ENCODE data around the gene HAND1.

Gene HAND1

DNA sequence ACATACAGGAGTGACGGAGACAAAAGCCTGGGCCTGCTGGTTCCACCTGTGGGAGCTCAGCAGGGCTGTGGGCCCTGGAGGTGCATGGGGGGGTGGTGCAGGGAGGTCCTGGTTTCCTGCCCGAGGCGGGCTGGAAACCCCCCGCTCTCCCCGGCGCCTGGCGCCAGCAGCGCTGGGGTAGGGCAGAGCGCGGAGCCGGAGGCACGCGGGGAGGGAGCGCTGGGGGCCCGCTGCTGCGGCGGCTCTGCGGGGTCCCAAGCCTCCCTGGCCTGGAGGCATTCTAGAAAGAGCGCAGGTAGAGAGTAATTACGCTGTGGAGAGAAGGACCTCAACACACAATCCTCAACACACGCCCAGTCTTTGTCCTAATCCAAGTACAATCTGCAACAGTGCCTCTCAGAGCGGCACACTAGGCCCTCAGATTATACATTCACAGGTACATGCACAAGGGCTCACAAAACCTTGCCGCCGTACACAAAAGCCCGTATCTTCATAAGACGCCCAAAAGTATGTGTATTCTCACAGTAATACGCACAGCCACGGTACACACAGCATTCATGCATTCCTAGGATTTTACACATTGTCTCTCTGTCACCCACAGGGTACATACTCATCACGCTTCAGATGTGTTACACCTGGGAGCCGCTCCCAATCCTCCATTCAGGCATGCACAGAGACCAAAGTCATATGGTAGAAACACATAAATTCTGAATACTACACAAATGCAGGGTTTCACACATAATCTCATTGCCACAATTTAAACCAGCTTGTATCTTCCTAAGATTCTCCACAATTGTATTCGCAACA, 2.1 kb upstream of the HAND1 start:
- FAIRE-seq, result no peak
- DNase-seq (ENCODE audit: low spot score), result no peak

DNA sequence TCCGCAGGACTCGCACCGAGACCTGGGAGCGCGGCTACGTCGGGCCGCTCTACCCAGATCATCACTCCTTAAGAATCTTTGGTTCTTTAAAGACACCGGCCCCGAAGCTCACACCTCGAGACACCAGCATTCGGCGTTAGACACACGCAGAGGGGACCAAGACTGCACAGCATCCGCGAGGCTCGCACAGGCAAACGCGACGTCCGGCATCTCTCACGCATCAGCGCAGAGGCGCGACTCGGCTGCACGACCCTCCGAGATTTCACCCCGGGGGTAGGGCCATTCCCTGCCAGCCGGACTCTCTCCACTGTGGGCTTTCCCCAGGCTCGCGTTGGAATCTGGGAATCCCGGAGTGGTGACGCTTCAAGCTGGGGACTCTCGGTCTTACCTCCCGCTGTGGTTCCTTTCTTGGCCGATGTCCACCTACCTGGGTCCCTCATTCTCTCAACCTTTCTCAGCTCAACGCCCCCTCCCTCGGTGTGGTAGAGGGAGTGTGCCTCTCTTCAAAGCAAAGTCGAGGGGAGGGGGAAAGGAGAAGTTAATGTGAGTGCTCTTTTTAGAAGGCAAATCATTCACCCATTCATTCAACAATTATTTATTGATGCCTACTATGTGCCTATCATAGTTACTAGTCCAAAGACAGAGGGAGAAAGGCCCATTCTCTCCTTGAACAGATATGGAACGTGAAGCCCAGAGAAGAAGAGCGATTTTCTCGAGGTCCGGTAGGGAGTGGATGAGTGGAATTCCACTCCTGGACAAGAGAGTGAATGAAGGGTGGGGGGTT, 1.3 kb upstream of the HAND1 start:
- DNase-seq (ENCODE audit: low spot score), result no peak

DNA sequence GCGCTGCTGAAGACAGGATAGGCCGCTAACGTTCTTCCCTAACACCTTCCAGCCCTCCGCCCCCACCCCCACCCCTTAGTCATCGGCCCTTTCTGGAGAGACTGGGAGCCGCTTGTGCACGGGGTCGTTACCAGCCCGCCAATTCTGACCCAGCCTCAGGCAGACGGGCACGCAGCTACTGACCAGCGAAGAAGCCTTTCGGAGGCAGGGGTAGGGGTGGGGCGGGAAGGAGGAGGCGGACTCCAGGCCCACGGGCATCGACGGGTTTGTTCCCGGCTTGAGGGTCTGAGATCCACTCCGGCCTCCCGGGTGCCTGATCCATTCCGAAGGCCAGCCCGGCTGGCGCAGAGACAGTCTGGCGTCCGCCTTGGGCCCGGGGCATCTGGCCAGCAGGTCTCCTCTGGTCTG, 729 bp upstream of the HAND1 start:
- DNase-seq (ENCODE audit: low spot score) (no peak), FAIRE-seq (no peak)

More for the DNA sequence above, 1.3 kb upstream of the HAND1 start:
- FAIRE-seq, result no peak

DNA sequence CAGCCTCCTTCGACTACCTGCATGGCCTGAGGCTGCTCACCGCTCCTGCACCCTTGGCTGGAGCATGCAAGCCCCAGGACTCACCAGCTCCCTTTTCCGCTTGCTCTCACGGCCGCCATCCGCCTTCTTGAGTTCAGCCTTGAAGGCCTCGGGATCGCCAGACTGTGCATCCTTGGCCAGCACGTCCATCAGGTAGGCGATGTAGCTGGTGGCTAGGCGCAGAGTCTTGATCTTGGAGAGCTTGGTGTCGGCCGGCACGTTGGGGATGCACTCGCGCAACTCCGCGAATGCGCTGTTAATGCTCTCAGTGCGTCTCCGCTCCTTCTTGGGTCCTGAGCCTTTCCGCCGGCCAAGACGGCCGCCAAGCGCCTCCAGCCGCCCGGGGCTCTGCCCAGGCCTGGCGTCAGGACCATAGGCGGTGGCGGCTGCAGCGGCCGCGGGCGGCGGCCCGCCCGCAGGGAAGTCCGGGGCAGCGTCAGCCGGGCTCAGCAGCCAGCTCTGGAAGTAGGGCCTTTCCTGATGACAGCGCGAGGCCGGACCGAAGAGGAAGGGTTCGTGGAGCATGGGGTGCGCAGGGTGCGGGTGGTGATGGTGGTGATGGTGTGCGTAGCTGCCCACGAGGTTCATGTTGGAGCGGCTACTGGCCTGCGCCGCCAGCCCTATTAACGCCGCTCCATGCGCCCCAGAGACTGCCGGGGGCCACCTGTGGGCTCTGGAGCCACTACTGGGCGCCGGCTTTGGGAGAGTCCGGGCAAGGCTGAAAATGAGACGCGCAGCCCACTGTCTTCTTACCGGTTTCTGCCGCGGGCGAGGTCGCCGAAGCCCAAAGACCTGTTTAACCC, 424 bp downstream of the HAND1 start:
- no peak for FAIRE-seq
- DNase-seq (ENCODE audit: low spot score), result no peak

DNA sequence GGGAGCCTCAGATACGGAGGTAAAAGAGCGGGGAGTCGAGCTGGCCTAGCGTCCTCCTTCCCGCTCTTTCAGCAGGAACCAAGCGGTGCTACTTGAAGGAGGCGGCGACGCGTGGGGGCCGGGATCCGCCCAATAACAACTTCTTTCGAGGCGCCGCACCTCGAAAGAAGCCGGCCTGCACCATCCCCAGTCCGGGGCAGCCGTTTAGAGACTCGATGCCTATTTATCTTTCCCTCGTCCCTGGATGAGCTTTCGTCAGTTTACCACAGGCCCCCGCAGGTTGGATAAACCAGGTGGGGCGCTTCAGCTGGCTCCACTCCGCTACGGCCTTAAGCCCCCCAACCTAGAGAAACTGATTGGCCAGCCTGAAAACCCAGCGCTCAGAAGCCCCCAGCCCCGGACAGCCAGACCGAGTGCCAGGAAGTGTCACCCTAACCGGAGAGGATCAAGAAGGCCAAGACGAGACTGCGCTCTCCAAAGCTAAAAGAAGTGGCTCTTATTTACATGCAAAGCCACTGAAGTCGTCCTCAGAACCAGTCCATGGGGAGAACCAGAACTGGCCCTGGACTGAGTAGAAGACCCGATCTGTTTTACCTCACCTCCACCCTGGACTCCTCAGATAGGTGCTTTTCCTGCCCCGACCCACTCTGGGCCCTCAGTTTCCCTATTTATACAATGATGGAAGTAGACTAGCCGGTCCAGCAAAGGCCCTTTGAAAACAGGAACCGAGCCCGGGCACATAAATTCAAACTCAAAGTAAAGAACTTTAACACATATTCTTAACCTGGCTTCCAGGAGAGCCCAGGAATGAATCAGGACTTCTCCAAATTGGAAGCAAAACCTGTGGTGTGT, 1.4 kb downstream of the HAND1 start:
- DNase-seq (ENCODE audit: low spot score) (no peak), FAIRE-seq (no peak)

DNA sequence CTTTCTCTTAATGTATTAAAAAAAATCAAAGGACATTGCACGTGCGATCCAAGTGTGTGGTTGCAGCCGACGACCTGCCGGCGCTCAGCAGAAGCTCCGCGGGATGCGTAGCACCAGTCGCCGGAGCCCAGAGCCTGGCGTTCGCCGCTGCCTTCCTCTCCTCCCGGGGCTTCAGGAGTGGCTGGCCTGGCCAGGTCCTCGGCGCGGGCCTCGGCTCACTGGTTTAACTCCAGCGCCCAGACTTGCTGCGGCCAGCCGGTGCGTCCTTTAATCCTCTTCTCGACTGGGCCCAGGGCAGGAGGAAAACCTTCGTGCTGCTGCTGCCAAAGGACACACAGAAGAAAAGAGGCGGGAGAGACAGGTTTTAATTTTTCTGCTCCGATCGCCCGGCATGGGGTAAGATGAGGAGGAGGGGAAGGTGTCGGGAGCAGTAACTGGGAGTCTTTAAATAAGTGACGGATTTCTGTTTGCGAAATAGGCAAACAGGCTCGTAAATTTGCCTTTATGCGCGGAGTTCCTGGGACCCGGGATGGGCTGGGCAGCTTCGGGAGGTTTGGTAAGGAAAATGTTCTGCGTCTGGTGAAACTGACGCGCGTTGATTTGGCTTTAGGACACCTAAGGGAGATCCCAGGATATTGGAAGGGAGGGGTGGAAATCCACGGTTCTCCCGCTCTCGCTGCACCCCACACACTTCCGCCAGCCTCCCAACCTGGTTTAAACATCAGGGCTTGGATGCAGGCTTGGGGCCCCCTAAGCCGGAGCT, 2.3 kb downstream of the HAND1 start:
- no peak for DNase-seq (ENCODE audit: low spot score)
- FAIRE-seq, result no peak

DNA sequence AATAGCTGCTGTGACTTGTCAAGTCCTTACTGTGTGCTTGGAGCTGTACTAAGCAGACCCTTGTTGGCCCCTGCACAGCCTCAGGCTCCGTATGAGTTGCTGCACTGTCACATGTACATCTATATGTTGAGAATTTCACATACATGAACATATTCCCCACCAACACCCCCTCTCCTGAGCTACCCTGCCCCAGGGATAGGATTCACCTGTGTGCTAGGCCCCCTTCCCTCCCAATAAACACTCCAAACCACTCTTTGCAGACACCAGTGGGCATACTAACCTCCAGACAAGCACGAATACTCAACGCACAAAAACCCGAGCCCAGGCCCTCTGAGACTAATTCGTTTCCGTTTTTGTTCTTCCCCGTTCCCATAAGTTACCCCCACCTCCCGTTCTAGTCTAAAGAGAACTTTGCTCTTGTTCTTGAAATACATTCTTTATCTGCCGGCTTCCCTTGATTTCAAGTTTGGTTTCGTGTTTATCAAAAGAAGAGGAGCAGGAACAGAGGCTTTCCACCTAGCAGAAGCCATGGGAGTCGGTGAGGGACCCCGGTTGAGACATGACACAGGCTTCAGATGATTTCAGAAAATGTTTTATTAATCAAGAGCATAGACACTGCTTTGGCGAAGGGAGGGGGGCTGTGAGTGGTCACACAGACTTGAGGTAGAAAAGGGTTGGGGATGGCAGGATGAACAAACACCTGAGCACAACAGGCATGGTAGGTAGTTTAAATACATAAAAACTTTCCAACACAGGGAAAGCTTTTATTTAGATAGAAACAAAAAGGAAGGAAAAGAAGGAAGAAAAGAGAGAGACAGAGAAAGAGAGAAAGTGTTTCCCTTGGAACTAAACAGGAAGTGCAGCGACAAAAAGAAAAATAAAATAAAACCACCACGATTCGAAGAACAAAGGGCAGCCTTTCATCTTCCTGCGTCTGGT, 3.4 kb downstream of the HAND1 start:
- DNase-seq (ENCODE audit: low spot score) (no peak), FAIRE-seq (no peak)

DNA sequence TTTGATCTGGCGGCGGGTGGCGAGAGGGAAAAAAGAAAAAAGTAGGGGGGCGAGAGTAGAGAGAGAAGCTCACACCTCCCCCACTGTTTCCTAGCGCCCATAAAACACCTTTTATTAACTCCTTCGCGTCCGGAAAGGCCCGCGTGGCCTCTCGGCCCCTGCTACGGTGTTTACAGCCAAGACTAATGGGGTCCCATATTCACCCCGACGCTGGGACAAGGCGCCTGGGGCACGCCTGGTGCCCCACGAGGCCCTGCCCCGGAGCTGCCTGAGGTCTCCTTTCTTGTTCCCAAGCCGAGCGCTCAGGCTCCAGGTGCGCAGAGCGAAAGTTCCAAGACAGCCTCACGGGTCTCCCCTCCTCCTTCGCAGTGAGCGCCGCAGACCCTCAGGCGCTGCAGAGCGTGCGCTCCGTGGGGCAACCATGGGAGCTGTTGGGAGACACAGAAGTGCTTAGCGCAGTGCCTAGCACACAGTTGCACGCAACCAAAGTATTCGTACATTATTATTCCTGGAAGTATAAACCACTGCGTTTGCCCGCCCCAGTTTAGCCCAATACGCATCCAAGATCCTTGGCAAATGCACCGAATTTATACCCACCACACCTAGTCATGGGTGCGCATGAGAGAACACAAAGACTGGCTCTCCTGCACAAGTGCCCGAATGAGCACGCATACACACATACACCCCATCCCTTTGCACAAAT, 4.3 kb downstream of the HAND1 start:
- FAIRE-seq (no peak), DNase-seq (ENCODE audit: low spot score) (no peak)

DNA sequence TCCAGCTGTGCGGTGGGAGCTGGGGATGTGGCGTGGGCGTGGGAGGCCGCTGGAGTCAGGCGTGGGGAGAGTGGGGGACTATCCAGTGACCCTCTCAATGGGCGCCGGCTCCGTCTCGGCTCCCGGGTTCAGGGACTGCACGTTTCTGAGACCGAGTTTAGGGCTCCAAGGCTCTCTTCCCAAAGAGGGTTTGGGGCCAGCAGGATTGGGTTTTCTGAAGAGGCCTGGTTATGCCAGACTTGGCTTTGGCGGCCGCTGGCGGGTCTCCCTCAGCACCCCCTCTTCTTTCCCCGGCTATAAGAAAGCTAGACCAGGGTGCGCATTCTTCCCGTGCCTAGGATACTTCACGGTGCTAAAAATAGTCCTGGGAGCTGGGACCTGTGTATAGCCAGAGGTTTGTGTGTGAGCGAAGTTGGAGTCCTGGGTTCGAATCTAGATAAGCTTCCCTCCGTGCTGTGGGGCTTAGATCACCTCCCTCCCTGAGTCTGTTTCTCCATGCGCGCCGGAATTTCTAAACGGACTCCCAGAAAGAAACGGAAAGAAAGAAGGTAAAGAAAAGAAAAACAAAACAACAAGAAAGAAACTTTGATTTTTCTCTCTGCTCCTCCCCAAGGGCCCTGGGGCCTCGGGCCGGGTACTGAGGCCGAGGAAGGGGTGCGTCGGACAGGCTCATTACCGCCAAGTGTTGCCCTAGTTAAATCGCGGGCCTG, 5.0 kb downstream of the HAND1 start:
- FAIRE-seq, result no peak
- DNase-seq (ENCODE audit: low spot score), result no peak

DNA sequence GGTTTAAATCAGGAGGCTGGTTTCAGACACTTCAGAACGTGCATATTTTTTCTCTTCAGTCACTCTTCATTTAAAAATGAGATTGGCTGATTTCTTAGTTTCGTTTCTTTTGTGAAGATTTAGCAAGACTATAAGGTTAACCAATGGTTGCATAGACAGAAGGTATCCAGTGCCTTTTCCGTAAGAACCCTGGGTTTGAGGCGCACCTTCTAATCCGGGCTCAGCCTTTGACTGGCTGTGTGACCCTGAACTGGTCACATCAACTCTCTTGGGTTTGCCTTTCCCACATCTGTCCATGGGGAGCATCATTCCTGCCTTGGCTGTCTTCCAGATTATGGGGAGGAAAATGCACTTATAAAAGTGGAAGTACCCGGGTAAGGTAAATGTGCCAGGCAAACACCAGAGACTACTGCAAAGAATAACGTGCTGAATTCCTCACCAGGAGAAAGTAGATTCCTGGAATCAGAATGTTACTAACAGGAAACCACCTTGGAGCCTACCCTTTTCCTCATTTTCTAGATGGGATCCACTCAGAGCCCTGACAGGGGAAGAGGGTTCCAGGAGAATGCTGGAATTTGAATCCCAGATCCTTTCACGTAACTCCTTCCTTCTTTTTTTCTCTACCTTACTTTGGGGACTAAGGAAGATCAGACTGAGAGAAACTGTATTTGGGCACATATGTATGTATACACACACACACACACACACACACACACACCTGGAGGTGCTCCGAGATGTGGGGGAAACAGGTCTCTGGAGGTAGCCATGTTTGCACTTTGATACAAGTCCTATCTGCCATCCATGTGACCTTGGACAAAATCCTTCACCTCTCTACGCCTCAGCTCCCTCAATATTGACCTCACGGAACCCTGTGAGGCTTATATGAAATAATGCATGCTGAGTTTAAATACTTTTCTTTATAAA, 6.8 kb downstream of the HAND1 start:
- FAIRE-seq, result no peak
- no peak for DNase-seq (ENCODE audit: low spot score)

DNA sequence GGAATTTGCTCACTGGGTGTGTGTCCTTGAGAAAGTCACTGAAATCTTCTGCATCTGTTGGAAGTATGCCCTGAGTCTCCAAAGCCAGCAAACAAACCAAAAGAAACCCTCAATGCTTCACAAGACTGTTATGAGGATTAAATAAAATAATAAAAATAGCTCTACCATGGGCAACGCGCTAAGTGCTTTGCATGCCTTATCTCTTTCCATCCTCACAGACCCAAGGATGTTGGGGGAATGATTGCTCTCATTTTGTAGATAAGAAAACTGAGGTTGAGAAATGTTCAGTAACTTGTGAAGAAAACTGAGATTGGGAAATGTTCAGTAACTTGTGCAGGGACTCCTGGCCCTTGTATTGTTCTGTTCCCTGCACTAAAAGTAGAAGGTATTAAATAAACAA, 7.9 kb downstream of the HAND1 start:
- no peak for FAIRE-seq
- no peak for DNase-seq (ENCODE audit: low spot score)

DNA sequence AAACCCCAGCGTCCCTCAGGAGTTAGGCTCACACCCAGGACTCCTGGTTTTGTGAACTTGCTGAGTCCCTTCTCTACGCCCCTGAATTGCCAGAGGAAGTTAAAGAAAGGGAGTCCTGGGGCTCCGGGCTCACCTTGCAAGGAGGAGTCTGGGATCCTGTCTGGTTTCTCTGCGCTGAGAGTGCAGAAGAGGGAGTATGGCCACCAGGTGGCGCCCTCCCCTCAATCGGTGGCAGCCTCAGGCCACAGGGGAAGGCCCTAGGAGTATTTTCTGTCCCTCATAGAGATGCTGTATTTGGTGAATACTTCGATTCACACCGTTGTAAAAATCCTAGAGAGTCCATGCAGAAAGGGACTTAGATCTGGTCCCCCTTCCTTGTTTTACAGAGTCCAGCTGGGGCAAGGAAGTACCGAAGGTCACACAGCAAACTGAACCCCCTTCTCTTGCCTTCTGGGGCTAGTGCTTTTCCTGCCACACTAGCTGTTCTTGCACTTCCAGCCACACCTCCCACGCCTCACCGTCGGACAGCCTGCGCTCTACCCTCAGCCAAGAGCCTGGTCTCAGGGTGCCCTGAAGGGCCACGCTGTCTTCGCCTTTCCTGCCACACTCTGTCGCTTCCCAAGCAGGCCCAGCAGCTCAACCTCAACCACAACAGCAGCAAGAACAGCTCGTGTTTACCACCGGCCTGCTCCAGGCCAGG, 10.2 kb downstream of the HAND1 start:
- peak; percentile 27 for DNase-seq (ENCODE audit: low spot score)
- no peak for FAIRE-seq

DNA sequence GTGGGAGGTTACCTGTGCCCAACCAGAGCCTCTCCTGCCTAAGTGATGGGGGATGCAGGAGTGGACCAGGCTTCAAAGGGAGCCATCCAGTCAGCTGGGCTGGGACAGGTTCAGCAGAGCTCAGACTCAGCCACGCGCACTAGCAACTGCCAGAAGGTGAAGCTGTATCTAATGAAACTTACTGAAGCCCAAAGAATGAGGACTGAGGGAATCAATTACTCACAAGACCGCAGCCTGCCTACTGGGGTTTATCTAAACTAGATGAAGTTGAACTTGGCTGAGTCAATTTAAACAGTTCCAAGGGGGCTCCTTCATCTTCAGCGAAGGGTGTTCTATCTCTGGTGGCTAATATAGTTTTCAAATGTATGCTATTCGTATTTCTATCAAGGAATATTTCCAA, 11.4 kb downstream of the HAND1 start:
- FAIRE-seq, result no peak
- DNase-seq (ENCODE audit: low spot score), result no peak

DNA sequence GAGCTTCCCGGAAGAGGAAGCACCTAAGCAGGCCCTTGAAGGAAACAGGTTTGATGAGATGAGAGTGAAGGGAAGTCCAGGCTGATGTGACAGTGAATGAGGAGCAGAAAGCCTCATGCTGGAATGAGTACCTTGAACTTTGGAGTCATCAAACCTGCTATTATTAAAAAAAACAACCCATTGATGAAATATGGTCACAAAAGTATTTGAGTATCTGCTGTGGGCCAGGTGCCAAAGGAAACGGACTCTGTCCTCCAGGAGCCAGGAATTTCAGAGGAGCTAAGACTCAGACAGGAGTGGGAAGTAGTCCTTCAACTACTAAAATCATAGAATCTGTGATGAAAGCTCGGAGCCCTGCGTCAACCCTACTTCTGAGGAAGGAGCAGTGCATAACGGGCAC, 11.9 kb downstream of the HAND1 start:
- no peak for DNase-seq (ENCODE audit: low spot score)
- FAIRE-seq, result no peak

DNA sequence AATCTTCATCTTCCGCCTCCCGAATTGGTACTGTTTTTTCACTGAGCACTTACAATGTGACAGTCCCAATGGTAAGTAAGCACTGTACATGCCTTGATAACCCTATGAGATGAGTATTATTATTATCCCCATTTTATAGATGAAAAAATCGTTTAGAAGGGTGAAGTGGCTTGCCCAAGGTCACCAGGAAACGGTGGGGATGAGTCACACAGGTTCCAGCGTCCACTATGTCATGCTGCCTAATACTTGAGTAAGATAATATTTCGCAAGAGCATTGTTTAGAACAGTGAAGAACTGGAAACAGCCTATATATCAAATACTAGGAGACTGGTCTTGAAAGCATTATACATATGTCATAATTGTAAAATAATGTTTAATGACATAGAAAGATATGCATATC, 12.9 kb downstream of the HAND1 start:
- DNase-seq (ENCODE audit: low spot score) (no peak), FAIRE-seq (no peak)

DNA sequence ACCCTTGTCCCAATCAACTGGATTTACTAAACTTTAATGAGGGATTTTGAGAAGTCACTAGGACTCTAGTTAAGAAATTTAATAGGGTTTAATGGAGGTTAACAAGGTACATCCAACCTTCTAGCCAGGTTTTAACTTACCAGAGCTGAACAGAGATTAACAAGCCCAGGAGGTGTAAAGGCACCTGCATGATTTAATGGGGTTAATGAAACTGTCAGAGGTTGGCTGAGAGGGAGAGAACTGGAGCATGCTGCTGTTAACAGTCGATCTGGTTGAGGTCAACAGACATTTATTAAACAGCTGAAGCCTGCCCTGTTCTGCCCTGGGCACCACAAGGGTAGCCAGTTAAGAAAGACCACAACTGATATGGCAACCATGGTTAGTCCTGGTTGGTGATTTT, 13.6 kb downstream of the HAND1 start:
- FAIRE-seq (no peak), DNase-seq (ENCODE audit: low spot score) (no peak)

All from RCC 7860 (cell line).